IPS-11a (cell line): Measurements from ENCODE around the gene DAB2IP.

Experiments
- H3K4me3 ChIP-seq: one replicate; pipeline ENCODE4 v1.5.1; 2013; ENCODE audit warnings: low read depth, low read length, control low read depth

DAB2IP gene

GRCh38 chr9:121625590-121625989, 25.8 kb upstream of the DAB2IP start:
- no peak overlapping the region for H3K4me3 ChIP-seq

- no peak overlapping the region for H3K4me3 ChIP-seq
Observed at GRCh38 chr9:121626012-121626411, 25.4 kb upstream of the DAB2IP start.

GRCh38 chr9:121627427-121627826, 24.0 kb upstream of the DAB2IP start:
- no peak overlapping the region for H3K4me3 ChIP-seq

GRCh38 chr9:121628401-121628800, 23.0 kb upstream of the DAB2IP start:
- H3K4me3 ChIP-seq = no peak overlapping the region

GRCh38 chr9:121631115-121631514, 20.3 kb upstream of the DAB2IP start:
- no peak overlapping the region for H3K4me3 ChIP-seq

- H3K4me3 ChIP-seq = no peak overlapping the region
Observed at GRCh38 chr9:121631978-121632418, 19.4 kb upstream of the DAB2IP start.

- H3K4me3 ChIP-seq = no peak overlapping the region
Observed at GRCh38 chr9:121633119-121633714, 18.2 kb upstream of the DAB2IP start.

- no peak overlapping the region for H3K4me3 ChIP-seq
Observed at GRCh38 chr9:121633736-121634135, 17.7 kb upstream of the DAB2IP start.

- no peak overlapping the region for H3K4me3 ChIP-seq
Observed at GRCh38 chr9:121634329-121635261, 16.8 kb upstream of the DAB2IP start.

GRCh38 chr9:121635300-121635876, 16.0 kb upstream of the DAB2IP start:
- H3K4me3 ChIP-seq = no peak overlapping the region

GRCh38 chr9:121636341-121636865, 15.0 kb upstream of the DAB2IP start:
- H3K4me3 ChIP-seq = no peak overlapping the region

GRCh38 chr9:121636978-121637712, 14.3 kb upstream of the DAB2IP start:
- H3K4me3 ChIP-seq = no peak overlapping the region

GRCh38 chr9:121637713-121638220, 13.7 kb upstream of the DAB2IP start:
- no peak overlapping the region for H3K4me3 ChIP-seq

GRCh38 chr9:121638399-121638798, 13.0 kb upstream of the DAB2IP start:
- H3K4me3 ChIP-seq = no peak overlapping the region

GRCh38 chr9:121638901-121639592, 12.4 kb upstream of the DAB2IP start:
- H3K4me3 ChIP-seq = no peak overlapping the region

- no peak overlapping the region for H3K4me3 ChIP-seq
Observed at GRCh38 chr9:121639619-121640018, 11.8 kb upstream of the DAB2IP start.

GRCh38 chr9:121640076-121640475, 11.4 kb upstream of the DAB2IP start:
- H3K4me3 ChIP-seq = no peak overlapping the region

GRCh38 chr9:121640491-121641223, 10.8 kb upstream of the DAB2IP start:
- no peak overlapping the region for H3K4me3 ChIP-seq

GRCh38 chr9:121641224-121641611, 10.2 kb upstream of the DAB2IP start:
- no peak overlapping the region for H3K4me3 ChIP-seq
